Astrocyte of the cerebellum (primary cell): ENCODE results near the gene CEP295NL.

Experiments used
- DNase-seq: peaks from one replicate; pipeline ENCODE4 v3.0.0-alpha.2; 2011; ENCODE audit warnings: low read depth
- H3K4me3 ChIP-seq: 2 replicates; pipeline ENCODE4 v1.5.1; 2011; ENCODE audit warnings: mild to moderate bottlenecking, low read depth, low read length, moderate library complexity
- CTCF ChIP-seq: IDR thresholded peaks from 2 replicates; pipeline ENCODE4 v1.5.1; 2012; ENCODE audit warnings: low read length, low read depth, moderate library complexity, mild to moderate bottlenecking; ENCODE audit errors: missing control alignments
- in situ Hi-C: cut with HindIII; loops from 2 replicates; pipeline ENCODE4 v1.10.0; 2017; ENCODE audit warnings: low sequenced_read_pairs

The CEP295NL gene

GRCh38 chr17:78937561-78937960 is 34.6 kb upstream of the CEP295NL start:
- DNase-seq: no peak
- in situ Hi-C loops: no loop called here
- no peak overlapping the region for H3K4me3 ChIP-seq
- TF ChIP-seq CTCF: no peak

GRCh38 chr17:78935419-78936323 is 32.7 kb upstream of the CEP295NL start:
- no peak overlapping the region for H3K4me3 ChIP-seq
- DNase-seq: peak; percentile 94
- in situ Hi-C loops: no loop called here

GRCh38 chr17:78934681-78935418 is 31.8 kb upstream of the CEP295NL start:
- H3K4me3 ChIP-seq: no peak overlapping the region
- no peak for DNase-seq
- no peak for TF ChIP-seq CTCF
- in situ Hi-C loops: no loop called here

More at GRCh38 chr17:78935419-78936323, 32.7 kb upstream of the CEP295NL start:
- no peak for TF ChIP-seq CTCF

- H3K4me3 ChIP-seq: peak overlapping the region; percentile 5
- in situ Hi-C loops: no loop called here
Measured at GRCh38 chr17:78933959-78934568, 31.1 kb upstream of the CEP295NL start.

GRCh38 chr17:78933025-78933958 is 30.3 kb upstream of the CEP295NL start:
- in situ Hi-C loops: no loop called here
- peak overlapping the region; percentile 5 for H3K4me3 ChIP-seq
- TF ChIP-seq CTCF: no peak
- DNase-seq: peak; percentile 74

More at GRCh38 chr17:78933959-78934568, 31.1 kb upstream of the CEP295NL start:
- TF ChIP-seq CTCF: no peak
- peak; percentile 99 for DNase-seq
